H9 (cell line): ENCODE data around the gene OARD1. TPM values are rescaled to one million over a fixed set of nuclear protein-coding genes. Genes with fewer than 3 reads are reported as not detected.

Experiments used
- DNase-seq: peaks from one replicate; pipeline ENCODE4 v3.0.0-alpha.2; 2017
- H2AFZ ChIP-seq: one replicate; pipeline ENCODE4 v1.6.1; 2013; ENCODE audit warnings: mild to moderate bottlenecking, low read length, control low read depth, moderate library complexity
- H2AK5ac ChIP-seq: 2 replicates; pipeline ENCODE4 v1.6.1; 2013; ENCODE audit warnings: low read length, control low read depth, mixed read lengths; ENCODE audit not compliant: insufficient read length
- H2BK120ac ChIP-seq: one replicate; pipeline ENCODE4 v1.6.1; 2013; ENCODE audit warnings: low read depth, mild to moderate bottlenecking, low read length, control low read depth, inconsistent platforms; ENCODE audit not compliant: poor library complexity, severe bottlenecking
- H2BK12ac ChIP-seq: 2 replicates; pipeline ENCODE4 v1.6.1; 2013; ENCODE audit warnings: low read length, control low read depth, mixed read lengths, low read depth; ENCODE audit not compliant: insufficient read length
- H2BK15ac ChIP-seq: 2 replicates; pipeline ENCODE4 v1.6.1; 2013; ENCODE audit warnings: low read depth, low read length, control low read depth
- H2BK20ac ChIP-seq: one replicate; pipeline ENCODE4 v1.6.1; 2013; ENCODE audit warnings: low read depth, mild to moderate bottlenecking, low read length, control low read depth, inconsistent platforms; ENCODE audit not compliant: poor library complexity, severe bottlenecking
- H2BK5ac ChIP-seq: 2 replicates; pipeline ENCODE4 v1.6.1; 2013; ENCODE audit warnings: low read length, control low read depth, mixed read lengths; ENCODE audit not compliant: insufficient read length
- H3K14ac ChIP-seq: 2 replicates; pipeline ENCODE4 v1.6.1; 2013; ENCODE audit warnings: low read length, control low read depth; ENCODE audit not compliant: insufficient read depth
- H3K18ac ChIP-seq: 2 replicates; pipeline ENCODE4 v1.6.1; 2013; ENCODE audit warnings: low read depth, mild to moderate bottlenecking, mixed read lengths, low read length, control low read depth; ENCODE audit not compliant: insufficient read length
- H3K23ac ChIP-seq: 2 replicates; pipeline ENCODE4 v1.6.1; 2013; ENCODE audit warnings: low read length, control low read depth, mixed read lengths, low read depth; ENCODE audit not compliant: insufficient read length
- H3K23me2 ChIP-seq: 2 replicates; pipeline ENCODE4 v1.6.1; 2013; ENCODE audit warnings: low read depth, mild to moderate bottlenecking, mixed read lengths, low read length, control low read depth; ENCODE audit not compliant: insufficient read length, poor library complexity, severe bottlenecking
- H3K27ac ChIP-seq: 2 replicates; pipeline ENCODE4 v1.5.1; 2013; ENCODE audit warnings: low read length, control low read depth, mixed read lengths, low read depth; ENCODE audit not compliant: insufficient read length
- H3K27me3 ChIP-seq: 2 replicates; pipeline ENCODE4 v1.6.1; 2013; ENCODE audit warnings: low read length, control low read depth, inconsistent platforms; ENCODE audit not compliant: insufficient read depth
- H3K4ac ChIP-seq: 2 replicates; pipeline ENCODE4 v1.6.1; 2013; ENCODE audit warnings: low read depth, mild to moderate bottlenecking, control low read depth, inconsistent platforms, low read length, moderate library complexity
- H3K4me1 ChIP-seq: 2 replicates; pipeline ENCODE4 v1.6.1; 2013; ENCODE audit warnings: low read length, control low read depth, inconsistent platforms; ENCODE audit not compliant: insufficient read depth
- H3K4me2 ChIP-seq: 2 replicates; pipeline ENCODE4 v1.6.1; 2013; ENCODE audit warnings: low read length, control low read depth, mixed read lengths; ENCODE audit not compliant: insufficient read length, insufficient read depth
- H3K56ac ChIP-seq: 2 replicates; pipeline ENCODE4 v1.6.1; 2013; ENCODE audit warnings: low read depth, mild to moderate bottlenecking, mixed read lengths, low read length, control low read depth; ENCODE audit not compliant: insufficient read length
- H3K79me1 ChIP-seq: 2 replicates; pipeline ENCODE4 v1.6.1; 2013; ENCODE audit warnings: low read depth, mild to moderate bottlenecking, moderate library complexity, low read length, control low read depth, inconsistent platforms; ENCODE audit not compliant: insufficient read depth, poor library complexity, severe bottlenecking
- H3K79me2 ChIP-seq: 2 replicates; pipeline ENCODE4 v1.6.1; 2013; ENCODE audit warnings: low read length, control low read depth, inconsistent platforms; ENCODE audit not compliant: insufficient read depth
- H3K9ac ChIP-seq: 2 replicates; pipeline ENCODE4 v1.6.1; 2013; ENCODE audit warnings: low read length, control low read depth, mixed read lengths; ENCODE audit not compliant: insufficient read length; ENCODE audit errors: extremely low read depth
- H3K9me3 ChIP-seq: one replicate; pipeline ENCODE4 v1.6.1; 2013; ENCODE audit warnings: low read depth, low read length, inconsistent platforms; ENCODE audit not compliant: control insufficient read depth
- H3T11ph ChIP-seq: one replicate; pipeline ENCODE4 v1.6.1; 2013; ENCODE audit warnings: mild to moderate bottlenecking, low read length, control low read depth, inconsistent platforms
- H4K20me1 ChIP-seq: one replicate; pipeline ENCODE4 v1.6.1; 2013; ENCODE audit not compliant: control insufficient read depth, insufficient read length, insufficient read depth
- H4K5ac ChIP-seq: 2 replicates; pipeline ENCODE4 v1.6.1; 2013; ENCODE audit warnings: low read depth, mild to moderate bottlenecking, mixed read lengths, low read length, control low read depth; ENCODE audit not compliant: insufficient read length
- H4K8ac ChIP-seq: replicated peaks from 2 replicates; pipeline ENCODE4 v1.6.1; 2013; ENCODE audit warnings: low read length, control low read depth, mixed read lengths, low read depth; ENCODE audit not compliant: insufficient read length
- H4K91ac ChIP-seq: 2 replicates; pipeline ENCODE4 v1.6.1; 2013; ENCODE audit warnings: low read depth, mild to moderate bottlenecking, moderate library complexity, mixed read lengths, low read length, control low read depth; ENCODE audit not compliant: insufficient read length
- H3K27ac Mint-ChIP-seq, 3 experiments: 2 replicates in 2 of 3; 3 replicates in 1 of 3; pipeline ENCODE4 v1.8.0; 2020 to 2021; ENCODE audit warnings: mixed read lengths in 3 of 3, mild to moderate bottlenecking in 1 of 3, moderate library complexity in 1 of 3
- H3K27me3 Mint-ChIP-seq: 2 replicates; pipeline ENCODE4 v1.8.0; 2021; ENCODE audit warnings: low read depth, mild to moderate bottlenecking, moderate library complexity, mixed read lengths
- H3K36me3 Mint-ChIP-seq, 3 experiments: 2 replicates in 2 of 3; 3 replicates in 1 of 3; pipeline ENCODE4 v1.8.0; 2020 to 2021; ENCODE audit warnings: low read depth in 3 of 3, mixed read lengths in 3 of 3; ENCODE audit not compliant: insufficient read depth in 1 of 3
- H3K4me1 Mint-ChIP-seq, 2 experiments: 2 replicates each; pipeline ENCODE4 v1.8.0; 2020; ENCODE audit warnings: mixed read lengths in 2 of 2
- H3K4me3 Mint-ChIP-seq, 2 experiments: 2 replicates in 1 of 2; 3 replicates in 1 of 2; pipeline ENCODE4 v1.8.0; 2020 to 2021; ENCODE audit warnings: mild to moderate bottlenecking in 2 of 2, mixed read lengths in 2 of 2, moderate library complexity in 1 of 2
- H3K9me3 Mint-ChIP-seq, 2 experiments: 2 replicates in 1 of 2; 3 replicates in 1 of 2; pipeline ENCODE4 v1.8.0; 2020; ENCODE audit warnings: mild to moderate bottlenecking in 2 of 2, mixed read lengths in 2 of 2, moderate library complexity in 1 of 2
- WGBS: extraction: QIAGEN DNeasy Blood & Tissue Kit; methylation state at CpG from one replicate; pipeline ENCODE4 v1.1.7; 2013; ENCODE audit warnings: missing lambda C conversion rate, low lambda C conversion rate, mixed read lengths; ENCODE audit not compliant: insufficient read length; ENCODE audit errors: extremely low coverage; 5-methylcytosine and 5-hydroxymethylcytosine counted together
- total RNA-seq: library from RNA; stranded (reverse); gene quantifications from 2 replicates; pipeline ENCODE4 v1.2.1, GENCODE V29; 2021
- TF ChIP-seq, protein P1 (sequence below): fragments of 200-600 bp; sonication (generic); conservative IDR thresholded peaks from 3 replicates; pipeline ENCODE4 v1.8.0; 2021; ENCODE audit warnings: antibody characterized with exemption, mild to moderate bottlenecking

The OARD1 gene
- total RNA-seq, 1 experiment from 2014 or later, result 36.6 TPM

DNA sequence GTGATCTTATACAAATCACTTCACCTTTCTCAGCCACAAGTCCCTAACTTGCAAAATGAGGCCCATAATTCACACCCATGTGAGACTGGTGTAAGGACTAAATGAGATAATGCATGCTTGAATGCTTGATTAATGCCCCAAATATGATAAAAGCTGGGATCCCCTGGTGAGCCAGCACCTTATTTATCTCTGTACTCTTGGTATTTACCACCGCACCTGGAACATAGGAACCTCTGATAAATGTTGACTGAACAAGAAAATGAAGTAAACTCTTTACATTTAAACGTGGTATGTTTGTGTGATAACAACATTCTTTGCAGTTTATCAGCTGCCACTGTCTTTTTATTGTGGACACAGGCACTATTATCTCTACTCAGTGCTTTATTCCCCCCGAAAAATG is 21.6 kb downstream of the OARD1 start:
- H2BK120ac ChIP-seq, result no peak overlapping the region
- H3K27me3 ChIP-seq, result no peaks in the 10 kb centered on the region
- H4K5ac ChIP-seq, result no peak overlapping the region
- TF ChIP-seq, protein P1, sequence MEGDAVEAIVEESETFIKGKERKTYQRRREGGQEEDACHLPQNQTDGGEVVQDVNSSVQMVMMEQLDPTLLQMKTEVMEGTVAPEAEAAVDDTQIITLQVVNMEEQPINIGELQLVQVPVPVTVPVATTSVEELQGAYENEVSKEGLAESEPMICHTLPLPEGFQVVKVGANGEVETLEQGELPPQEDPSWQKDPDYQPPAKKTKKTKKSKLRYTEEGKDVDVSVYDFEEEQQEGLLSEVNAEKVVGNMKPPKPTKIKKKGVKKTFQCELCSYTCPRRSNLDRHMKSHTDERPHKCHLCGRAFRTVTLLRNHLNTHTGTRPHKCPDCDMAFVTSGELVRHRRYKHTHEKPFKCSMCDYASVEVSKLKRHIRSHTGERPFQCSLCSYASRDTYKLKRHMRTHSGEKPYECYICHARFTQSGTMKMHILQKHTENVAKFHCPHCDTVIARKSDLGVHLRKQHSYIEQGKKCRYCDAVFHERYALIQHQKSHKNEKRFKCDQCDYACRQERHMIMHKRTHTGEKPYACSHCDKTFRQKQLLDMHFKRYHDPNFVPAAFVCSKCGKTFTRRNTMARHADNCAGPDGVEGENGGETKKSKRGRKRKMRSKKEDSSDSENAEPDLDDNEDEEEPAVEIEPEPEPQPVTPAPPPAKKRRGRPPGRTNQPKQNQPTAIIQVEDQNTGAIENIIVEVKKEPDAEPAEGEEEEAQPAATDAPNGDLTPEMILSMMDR, result no peak
- no peak overlapping the region for H3T11ph ChIP-seq
- peaks cover 7% of the 10 kb centered on the region; the same call in 1 of the 2 replicates for H3K4me1 ChIP-seq
- H4K91ac ChIP-seq, result no peak overlapping the region
- no peak overlapping the region for H2BK15ac ChIP-seq
- H3K23me2 ChIP-seq, result no peaks in the 10 kb centered on the region
- H4K20me1 ChIP-seq, result no peaks in the 10 kb centered on the region
- H3K18ac ChIP-seq, result no peak overlapping the region
- no peaks in the 10 kb centered on the region for H3K9me3 ChIP-seq
- no peak overlapping the region for H2BK12ac ChIP-seq
- no peak overlapping the region for H2AK5ac ChIP-seq
- Mint-ChIP-seq H3K9me3 (no peaks in the 10 kb centered on the region), H3K4me1 (peaks cover 14 to 23% of the 10 kb centered on the region in 2 experiments), H3K36me3 (no peaks in the 10 kb centered on the region; a peak in 2 of 7 replicates), H3K27ac (no peak overlapping the region; a peak in 1 of 7 replicates), H3K4me3 (no peak overlapping the region), H3K27me3 (no peaks in the 10 kb centered on the region)
- no peak overlapping the region for H4K8ac ChIP-seq
- no peak overlapping the region for H3K4me2 ChIP-seq
- H2BK5ac ChIP-seq, result no peak overlapping the region
- no peak overlapping the region for H2BK20ac ChIP-seq
- no peak overlapping the region for H3K14ac ChIP-seq
- no peak overlapping the region for H3K9ac ChIP-seq
- H3K4ac ChIP-seq, result no peak overlapping the region
- no peaks in the 10 kb centered on the region for H3K79me1 ChIP-seq
- no peak overlapping the region for H3K56ac ChIP-seq
- WGBS, result no CpG with 5 or more reads among the region's 3 CpGs
- no peak for DNase-seq
- no peaks in the 10 kb centered on the region for H3K79me2 ChIP-seq
- H3K23ac ChIP-seq, result no peak overlapping the region
- no peak overlapping the region for H3K27ac ChIP-seq
- H2AFZ ChIP-seq, result no peak overlapping the region
